Fibroblast of lung (primary cell): ENCODE results near the gene CC2D1A.

ENCODE experiments used
- EZH2 ChIP-seq: IDR thresholded peaks from 2 replicates; pipeline ENCODE4 v1.5.1; 2012; ENCODE audit warnings: low read length, control low read depth, mild to moderate bottlenecking; ENCODE audit errors: missing control alignments
- TF ChIP-seq, protein P1 (sequence below), 2 donors: IDR thresholded peaks in 1 of 2; conservative IDR thresholded peaks in 1 of 2; 1 replicate in 1 of 2; 2 replicates in 1 of 2; pipeline ENCODE4 v1.5.1; 2011 to 2012; ENCODE audit warnings: low read length in 2 of 2, control low read depth in 1 of 2, inconsistent platforms in 1 of 2, low read depth in 1 of 2, mild to moderate bottlenecking in 1 of 2

DNA sequence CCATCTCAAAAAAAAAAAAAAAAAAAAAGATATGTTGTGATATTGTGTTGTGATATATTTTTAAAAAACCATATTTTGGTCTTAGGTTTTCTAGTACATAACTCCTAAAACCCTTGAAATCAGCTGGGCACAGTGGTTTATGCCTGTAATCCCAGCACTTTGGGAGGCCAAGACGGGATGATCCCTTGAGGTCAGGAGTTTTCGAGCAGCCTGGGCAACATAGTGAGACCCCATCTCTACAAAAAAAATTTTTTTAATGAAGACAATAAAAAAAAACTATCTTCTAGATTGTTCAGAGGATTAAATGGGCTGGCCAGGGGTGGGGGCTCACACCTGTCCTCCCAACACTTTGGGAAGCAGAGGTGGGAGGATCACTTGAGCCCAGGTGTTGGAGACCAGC, 45.0 kb downstream of the CC2D1A start:
- TF ChIP-seq, protein P1, sequence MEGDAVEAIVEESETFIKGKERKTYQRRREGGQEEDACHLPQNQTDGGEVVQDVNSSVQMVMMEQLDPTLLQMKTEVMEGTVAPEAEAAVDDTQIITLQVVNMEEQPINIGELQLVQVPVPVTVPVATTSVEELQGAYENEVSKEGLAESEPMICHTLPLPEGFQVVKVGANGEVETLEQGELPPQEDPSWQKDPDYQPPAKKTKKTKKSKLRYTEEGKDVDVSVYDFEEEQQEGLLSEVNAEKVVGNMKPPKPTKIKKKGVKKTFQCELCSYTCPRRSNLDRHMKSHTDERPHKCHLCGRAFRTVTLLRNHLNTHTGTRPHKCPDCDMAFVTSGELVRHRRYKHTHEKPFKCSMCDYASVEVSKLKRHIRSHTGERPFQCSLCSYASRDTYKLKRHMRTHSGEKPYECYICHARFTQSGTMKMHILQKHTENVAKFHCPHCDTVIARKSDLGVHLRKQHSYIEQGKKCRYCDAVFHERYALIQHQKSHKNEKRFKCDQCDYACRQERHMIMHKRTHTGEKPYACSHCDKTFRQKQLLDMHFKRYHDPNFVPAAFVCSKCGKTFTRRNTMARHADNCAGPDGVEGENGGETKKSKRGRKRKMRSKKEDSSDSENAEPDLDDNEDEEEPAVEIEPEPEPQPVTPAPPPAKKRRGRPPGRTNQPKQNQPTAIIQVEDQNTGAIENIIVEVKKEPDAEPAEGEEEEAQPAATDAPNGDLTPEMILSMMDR (conservative IDR thresholded peaks at IDR 0.05 in 1 of 2, IDR thresholded peaks at IDR 0.05 in 1 of 2; ENCODE audit: low read depth in 1 of 2, low read length in 2 of 2): no peak
- no peak for TF ChIP-seq EZH2
